ENCODE results near the gene ANKRD31.

DNA sequence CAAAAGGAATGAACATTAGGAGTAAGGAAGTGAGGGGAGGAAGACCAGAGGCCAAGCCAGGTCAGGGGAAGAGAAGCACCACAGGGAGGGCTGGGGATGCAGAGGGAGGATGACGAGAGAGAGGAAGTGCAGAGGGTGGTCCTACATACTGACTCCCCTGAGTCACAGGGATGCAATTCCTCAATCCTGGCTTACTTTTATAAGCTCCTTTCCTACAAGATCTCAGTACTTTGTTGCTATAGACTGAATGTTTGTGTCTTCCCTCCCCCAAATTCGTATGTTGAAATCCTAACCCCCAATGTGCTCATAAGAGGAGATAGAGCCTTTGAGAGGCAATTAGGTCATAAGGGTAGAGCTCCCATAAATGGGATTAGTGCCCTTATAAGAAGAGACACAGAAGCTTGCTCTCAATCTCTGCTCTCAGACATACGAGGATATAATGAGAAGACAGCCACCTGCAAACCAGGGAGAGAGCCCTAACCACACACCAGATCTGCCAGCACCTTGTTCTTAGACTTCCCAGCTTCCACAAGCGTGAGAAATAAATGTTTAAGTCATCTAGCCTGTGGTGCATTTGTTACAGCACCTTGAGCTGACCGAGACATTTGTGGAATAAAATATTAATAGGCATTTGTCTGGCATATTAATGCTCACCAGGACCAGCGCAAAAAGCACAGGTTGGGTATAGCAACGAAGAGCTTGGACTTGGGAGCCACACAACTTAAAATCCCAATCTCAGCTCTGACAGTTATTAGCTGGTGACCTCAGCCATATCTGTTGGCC, 217.7 kb downstream of the ANKRD31 start:
- TF ChIP-seq POLR2AphosphoS5 (IDR thresholded peaks at IDR 0.05; ENCODE audit: low read depth, low read length) (no peak), POLR2A (IDR thresholded peaks at IDR 0.05; ENCODE audit: low read depth, low read length) (no peak), PAX5 (IDR thresholded peaks at IDR 0.05; ENCODE audit: insufficient read depth, low read length, severe bottlenecking) (no peak), TAF1 (IDR thresholded peaks at IDR 0.05; ENCODE audit: low read depth, low read length) (no peak), SPI1 (IDR thresholded peaks at IDR 0.05; ENCODE audit: low read depth, low read length) (no peak), POU2F2 (IDR thresholded peaks at IDR 0.05; ENCODE audit: low read depth, low read length) (no peak)

All from GM12891 (cell line).